Dermis blood vessel endothelial cell (primary cell): ENCODE data around the gene FEZ2. TPM values are rescaled to one million over a fixed set of nuclear protein-coding genes. Genes with fewer than 3 reads are reported as not detected.

Source experiments
- DNase-seq: peaks from one replicate; pipeline ENCODE4 v3.0.0; 2010
- total RNA-seq: library from RNA; depleted of rRNA; stranded (reverse); fragments of >200 nt; gene quantifications from 2 replicates; pipeline ENCODE4 v1.2.3, GENCODE V29; 2014

Gene FEZ2
- total RNA-seq, 1 donor from 2014 or later: 103 TPM

GRCh38 chr2:36528766-36529392 lies 69.1 kb downstream of the FEZ2 start:
- no peak for DNase-seq

DNA sequence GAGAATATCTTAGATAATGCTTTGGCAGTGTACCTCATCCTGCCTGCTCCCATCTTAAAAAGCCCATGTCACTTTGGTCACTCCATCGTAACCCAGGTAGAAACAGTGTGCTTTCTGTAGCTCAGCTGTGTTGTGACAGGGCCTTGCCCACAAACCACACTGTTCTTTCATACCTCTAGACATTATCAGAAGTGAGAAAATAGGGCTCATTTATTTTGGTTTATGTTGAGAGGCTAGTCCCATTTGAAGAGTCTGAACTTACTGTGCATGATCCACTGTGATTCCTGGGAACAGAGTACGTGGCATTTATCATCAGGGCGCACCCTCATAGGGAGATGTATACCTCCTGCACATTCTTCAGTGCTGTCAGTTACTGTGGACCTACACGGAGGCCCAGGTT lies 69.7 kb downstream of the FEZ2 start:
- DNase-seq: no peak

GRCh38 chr2:36526226-36526625 lies 71.7 kb downstream of the FEZ2 start:
- DNase-seq: no peak

GRCh38 chr2:36525245-36525644 lies 72.7 kb downstream of the FEZ2 start:
- no peak for DNase-seq

DNA sequence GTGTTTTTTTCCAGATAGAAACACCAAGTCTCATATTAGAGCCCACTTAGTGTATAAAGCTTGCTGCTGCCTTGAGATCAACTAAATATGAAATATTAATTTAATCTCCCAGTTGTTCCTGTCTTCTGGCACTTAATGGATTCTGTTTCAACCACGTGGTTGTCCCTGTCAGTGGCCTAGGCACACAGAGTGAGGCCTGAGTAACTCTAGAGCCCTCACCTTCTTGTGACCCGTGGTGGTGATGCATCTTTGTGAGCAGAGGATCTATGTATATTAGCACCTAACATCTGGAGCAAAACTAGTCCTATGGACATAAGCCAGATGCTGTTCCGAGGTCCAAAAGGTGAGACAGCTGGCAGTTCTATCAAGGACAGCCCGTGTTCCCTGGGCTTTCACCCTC lies 74.8 kb downstream of the FEZ2 start:
- DNase-seq: no peak

DNA sequence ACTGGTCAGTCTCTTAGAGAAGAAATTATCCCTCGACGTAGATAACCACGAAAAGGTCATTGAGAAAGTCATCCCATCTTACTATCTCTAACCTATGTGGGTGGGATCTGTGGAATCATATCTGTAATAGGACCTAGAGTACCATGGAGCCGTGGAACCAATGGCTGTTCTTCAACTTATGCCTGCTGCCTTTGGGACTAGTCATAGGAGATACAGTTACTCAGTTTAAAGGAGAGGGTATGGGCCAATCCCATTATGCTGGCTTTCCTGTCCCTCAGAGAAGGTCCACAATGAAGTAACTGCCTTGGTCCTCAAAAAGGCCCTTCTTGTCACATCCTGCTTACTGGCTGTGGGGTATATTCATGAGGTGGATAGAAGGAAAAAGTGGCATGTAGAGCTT lies 77.5 kb downstream of the FEZ2 start:
- no peak for DNase-seq

GRCh38 chr2:36516136-36516870 lies 81.7 kb downstream of the FEZ2 start:
- DNase-seq: no peak

DNA sequence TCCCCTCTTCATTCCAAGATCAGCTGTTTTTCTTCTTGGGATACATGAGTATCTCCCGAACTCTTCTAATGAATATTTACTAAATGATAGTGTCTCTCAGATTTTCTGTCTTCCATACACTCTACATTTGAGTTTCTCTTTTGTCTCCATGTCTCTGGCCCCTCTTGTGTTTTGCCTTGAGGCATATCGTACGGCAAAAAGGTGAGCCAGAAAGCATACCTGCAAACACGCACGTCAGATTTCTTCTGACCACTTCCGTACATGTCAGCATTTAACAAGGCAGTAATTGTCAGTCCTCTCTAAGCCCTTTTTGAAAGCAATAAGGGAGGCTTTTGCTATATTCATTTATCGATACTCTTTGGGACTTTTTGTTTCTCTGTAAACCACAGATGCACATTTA lies 82.4 kb downstream of the FEZ2 start:
- no peak for DNase-seq

- no peak for DNase-seq
Observed at GRCh38 chr2:36513661-36514060, 84.3 kb downstream of the FEZ2 start.

GRCh38 chr2:36512705-36513104 lies 85.3 kb downstream of the FEZ2 start:
- no peak for DNase-seq

DNA sequence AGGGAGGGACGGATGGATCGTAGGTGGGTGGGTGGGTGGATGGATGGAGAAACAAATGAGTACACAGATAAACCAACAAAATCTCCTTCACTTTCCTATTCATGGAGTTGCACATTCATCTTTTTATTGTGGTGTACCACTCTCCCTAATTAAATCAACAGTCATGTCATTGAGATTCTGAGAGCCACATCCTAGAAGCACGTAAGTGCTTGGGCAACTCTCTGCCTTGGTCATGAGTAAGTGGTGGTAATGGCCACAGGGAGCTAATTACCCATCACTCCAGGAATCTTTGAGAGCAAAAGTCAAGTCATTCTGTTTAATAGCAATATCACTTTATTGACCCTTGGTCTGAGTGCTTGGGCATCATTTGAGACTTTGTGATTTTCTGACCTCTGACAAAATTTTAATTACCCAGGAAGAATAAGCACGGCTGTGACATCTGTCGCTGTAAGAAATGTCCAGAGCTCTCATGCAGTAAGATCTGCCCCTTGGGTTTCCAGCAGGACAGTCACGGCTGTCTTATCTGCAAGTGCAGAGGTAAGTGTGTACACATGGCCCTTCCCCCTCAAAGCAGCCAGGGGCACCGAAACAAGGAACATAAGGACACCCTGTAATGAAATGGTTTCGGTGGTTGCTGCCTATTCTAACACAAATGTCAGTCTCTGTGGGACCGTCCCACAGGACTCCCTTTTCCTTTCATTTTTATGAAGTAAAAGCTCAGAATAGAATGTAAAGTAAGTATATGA lies 85.9 kb downstream of the FEZ2 start:
- no peak for DNase-seq

GRCh38 chr2:36509075-36509474 lies 88.9 kb downstream of the FEZ2 start:
- no peak for DNase-seq

GRCh38 chr2:36507408-36507812 lies 90.6 kb downstream of the FEZ2 start:
- peak; percentile 74 for DNase-seq

Other genes starting within 250 kb of the FEZ2 start
- gene CRIM1, start 242.4 kb downstream of the FEZ2 start, total RNA-seq: 765 and 891 TPM in 2 replicates
- 0.65 TPM in 1 of 2 replicates, not detected in the other for gene VIT, start 98.5 kb upstream of the FEZ2 start, total RNA-seq